Measurements from ENCODE around the gene ETNK2.

The ETNK2 gene

GRCh38 chr1:204114606-204115005 is 37.2 kb downstream of the ETNK2 start:
- TF ChIP-seq CTCF (IDR thresholded peaks at IDR 0.05; ENCODE audit: control insufficient read depth, extremely low read depth, insufficient read depth), result no peak
- no peak overlapping the region for H3K4me3 ChIP-seq (ENCODE audit: low read depth, low read length)
- no peak for DNase-seq (ENCODE audit: low read depth)

GRCh38 chr1:204113896-204114295 is 37.9 kb downstream of the ETNK2 start:
- DNase-seq (ENCODE audit: low read depth), result no peak
- H3K4me3 ChIP-seq (ENCODE audit: low read depth, low read length), result no peak overlapping the region

GRCh38 chr1:204112876-204113730 is 38.7 kb downstream of the ETNK2 start:
- DNase-seq (ENCODE audit: low read depth), result no peak
- no peak overlapping the region for H3K4me3 ChIP-seq (ENCODE audit: low read depth, low read length)
- no peak for TF ChIP-seq CTCF (IDR thresholded peaks at IDR 0.05; ENCODE audit: control insufficient read depth, extremely low read depth, insufficient read depth)

More at GRCh38 chr1:204113896-204114295, 37.9 kb downstream of the ETNK2 start:
- no peak for TF ChIP-seq CTCF (IDR thresholded peaks at IDR 0.05; ENCODE audit: control insufficient read depth, extremely low read depth, insufficient read depth)

- no peak overlapping the region for H3K4me3 ChIP-seq (ENCODE audit: low read depth, low read length)
- no peak for TF ChIP-seq CTCF (IDR thresholded peaks at IDR 0.05; ENCODE audit: control insufficient read depth, extremely low read depth, insufficient read depth)
- no peak for DNase-seq (ENCODE audit: low read depth)
These were observed 40.8 kb downstream of the ETNK2 start for GRCh38 chr1:204110894-204111633.

GRCh38 chr1:204108312-204109141 is 43.3 kb downstream of the ETNK2 start:
- DNase-seq (ENCODE audit: low read depth), result no peak
- no peak for TF ChIP-seq CTCF (IDR thresholded peaks at IDR 0.05; ENCODE audit: control insufficient read depth, extremely low read depth, insufficient read depth)
- no peak overlapping the region for H3K4me3 ChIP-seq (ENCODE audit: low read depth, low read length)

GRCh38 chr1:204107892-204108291 is 44.0 kb downstream of the ETNK2 start:
- no peak for TF ChIP-seq CTCF (IDR thresholded peaks at IDR 0.05; ENCODE audit: control insufficient read depth, extremely low read depth, insufficient read depth)
- no peak overlapping the region for H3K4me3 ChIP-seq (ENCODE audit: low read depth, low read length)
- DNase-seq (ENCODE audit: low read depth), result no peak
